HepG2 (cell line): ENCODE measurements around the gene HSD3B7. TPM values are rescaled to one million over a fixed set of nuclear protein-coding genes. Genes with fewer than 3 reads are reported as not detected.
A peak's percentile ranks its signal among the peaks of the same experiment; 100 is the strongest.

Experiments
- DNMT3B ChIP-seq: conservative IDR thresholded peaks from 2 replicates; pipeline ENCODE4 v1.6.1; 2016; ENCODE audit warnings: missing biosample characterization, control low read depth
- GLI4 ChIP-seq: sonication (generic); formaldehyde crosslinking; IDR thresholded peaks from 2 replicates; pipeline ENCODE4 v1.5.1; 2020; ENCODE audit warnings: missing genetic modification reagents, mild to moderate bottlenecking, moderate library complexity, borderline replicate concordance
- KDM5B ChIP-seq: sonication (generic); formaldehyde crosslinking; IDR thresholded peaks from 2 replicates; pipeline ENCODE4 v1.4.0; 2020; ENCODE audit warnings: missing genetic modification reagents, mild to moderate bottlenecking, borderline replicate concordance
- KLF13 ChIP-seq: sonication (generic); formaldehyde crosslinking; IDR thresholded peaks from 2 replicates; pipeline ENCODE4 v1.4.0; 2020; ENCODE audit warnings: mild to moderate bottlenecking, missing genetic modification reagents
- KMT2B ChIP-seq: IDR thresholded peaks from 2 replicates; pipeline ENCODE4 v1.6.1; 2016; ENCODE audit warnings: missing genetic modification reagents, missing compliant biosample characterization
- LBX2 ChIP-seq: sonication (generic); formaldehyde crosslinking; IDR thresholded peaks from 2 replicates; pipeline ENCODE4 v1.5.0; 2020; ENCODE audit warnings: missing genetic modification reagents, mild to moderate bottlenecking, borderline replicate concordance
- MIXL1 ChIP-seq: IDR thresholded peaks from 2 replicates; pipeline ENCODE4 v1.6.1; 2016
- PATZ1 ChIP-seq: sonication (generic); formaldehyde crosslinking; IDR thresholded peaks from 2 replicates; pipeline ENCODE4 v1.4.0; 2020; ENCODE audit warnings: missing genetic modification reagents
- PAX8 ChIP-seq: sonication (generic); formaldehyde crosslinking; IDR thresholded peaks from 2 replicates; pipeline ENCODE4 v1.8.0; 2022; ENCODE audit warnings: mild to moderate bottlenecking, missing genetic modification reagents, borderline replicate concordance
- RBFOX2 ChIP-seq: fragments of 200-400 bp; formaldehyde crosslinking; IDR thresholded peaks from 2 replicates; pipeline ENCODE4 v1.6.1; 2017; ENCODE audit warnings: low read depth, mild to moderate bottlenecking, low read length
- REL ChIP-seq: sonication (generic); formaldehyde crosslinking; conservative IDR thresholded peaks from 2 replicates; pipeline ENCODE4 v1.8.0; 2022; ENCODE audit warnings: mild to moderate bottlenecking, missing genetic modification reagents, moderate library complexity
- SCMH1 ChIP-seq: sonication (generic); formaldehyde crosslinking; IDR thresholded peaks from 2 replicates; pipeline ENCODE4 v1.9.0; 2021; ENCODE audit warnings: missing genetic modification reagents, mild to moderate bottlenecking, borderline replicate concordance
- SRSF1 ChIP-seq: fragments of 200-400 bp; formaldehyde crosslinking; optimal IDR thresholded peaks from 2 replicates; pipeline ENCODE3; 2017; ENCODE audit warnings: mild to moderate bottlenecking, low read depth, low read length, moderate library complexity
- TGIF2 ChIP-seq: IDR thresholded peaks from 2 replicates; pipeline ENCODE4 v1.6.1; 2016; ENCODE audit warnings: control low read depth, missing compliant biosample characterization
- ZBTB1 ChIP-seq: sonication (generic); formaldehyde crosslinking; IDR thresholded peaks from 2 replicates; pipeline ENCODE4 v1.4.0; 2020; ENCODE audit warnings: missing genetic modification reagents, borderline replicate concordance
- ZFYVE20 ChIP-seq: sonication (generic); formaldehyde crosslinking; IDR thresholded peaks from 2 replicates; pipeline ENCODE4 v1.8.0; 2023; ENCODE audit warnings: low read depth, mild to moderate bottlenecking, moderate library complexity, missing genetic modification reagents, borderline replicate concordance
- ZNF790 ChIP-seq: sonication (generic); formaldehyde crosslinking; IDR thresholded peaks from 2 replicates; pipeline ENCODE4 v1.8.0; 2022; ENCODE audit warnings: missing genetic modification reagents, mild to moderate bottlenecking, borderline replicate concordance
- ZNF800 ChIP-seq: sonication (generic); formaldehyde crosslinking; IDR thresholded peaks from 2 replicates; pipeline ENCODE4 v1.4.0; 2020; ENCODE audit warnings: missing genetic modification reagents
- polyA plus RNA-seq, 8 experiments: library from polyadenylated mRNA; depleted of rRNA in 3 of 8; stranded (reverse) in 7 of 8; unstranded in 1 of 8; fragments of >200 nt; fragmentation: Illumina TruSeq in 4 of 8; extraction: Trizol in 4 of 8; gene quantifications; 2 replicates each; pipeline versions ENCODE4 v1.2.1 to v1.2.3, GENCODE V29; 2011 to 2016; ENCODE audit warnings: low read depth in 4 of 8, missing spikeins in 1 of 8, mixed read lengths in 1 of 8; ENCODE audit not compliant: insufficient read depth in 1 of 8
- total RNA-seq, 5 experiments: library from RNA; depleted of rRNA; stranded (reverse); fragments of >200 nt; fragmentation: Illumina TruSeq; extraction: Trizol; gene quantifications; 2 replicates each; pipeline ENCODE4 v1.2.3, GENCODE V29; 2016; ENCODE audit warnings: low read depth in 1 of 5
- TF ChIP-seq, protein P1 (sequence below): sonication (generic); formaldehyde crosslinking; IDR thresholded peaks from 2 replicates; pipeline ENCODE4 v1.5.0; 2020; ENCODE audit warnings: mild to moderate bottlenecking, missing genetic modification reagents

The HSD3B7 gene
- total and polyA plus RNA-seq, 2 of the 13 experiments (the other 11 are each of a cell fraction or from before 2014, with no cell fraction given), result 32.9 to 69.7 TPM

DNA sequence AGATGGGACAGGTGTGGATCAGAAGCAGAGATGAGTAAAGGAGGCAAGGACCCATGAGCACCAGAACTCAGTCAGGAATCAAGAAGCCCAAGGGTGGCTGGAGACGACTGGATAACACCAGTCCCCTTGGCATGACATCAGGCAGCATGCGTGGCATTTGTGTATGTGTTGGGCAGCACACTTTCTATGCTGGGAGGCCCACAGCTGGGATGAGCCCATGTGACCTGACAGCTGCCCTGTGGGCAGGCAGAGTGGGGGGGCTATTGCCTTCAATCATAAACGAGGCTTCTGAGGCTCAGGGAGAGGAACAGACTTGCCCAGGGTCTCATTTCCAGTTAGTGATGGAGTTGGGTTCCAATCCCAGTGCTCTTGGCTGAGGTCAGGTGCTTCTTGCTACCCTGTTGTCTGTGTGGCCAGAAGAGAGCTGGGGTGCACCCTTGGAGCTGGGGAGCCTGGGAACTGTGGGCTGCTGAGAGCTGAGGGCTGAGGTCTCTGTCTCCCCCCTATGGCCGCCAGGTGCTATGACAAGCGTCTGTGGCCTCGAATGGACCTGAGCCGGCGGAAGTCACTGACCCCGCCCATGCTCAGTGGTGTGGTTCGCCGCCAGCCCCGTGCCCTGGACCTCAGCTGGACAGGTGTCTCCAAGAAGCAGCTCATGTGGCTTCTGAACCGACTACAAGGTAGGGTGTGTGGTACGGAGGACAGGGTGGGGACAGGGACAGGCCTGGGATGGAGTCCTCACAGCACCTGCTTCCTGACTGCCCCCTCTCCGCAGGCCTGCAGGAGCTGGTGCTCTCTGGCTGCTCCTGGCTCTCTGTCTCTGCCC is 43.2 kb upstream of the HSD3B7 start (continued):
- TF ChIP-seq SRSF1 (no peak), SCMH1 (no peak), TGIF2 (CRISPR knock-in tag) (peak; percentile 59), KMT2B (CRISPR knock-in tag) (no peak), KLF13 (CRISPR knock-in tag) (no peak), GLI4 (CRISPR knock-in tag) (no peak), ZBTB1 (no peak), RBFOX2 (peak; percentile 51), REL (no peak), KDM5B (CRISPR knock-in tag) (peak; percentile 54; the same call in 1 of the 2 replicates), MIXL1 (CRISPR knock-in tag) (no peak), ZNF790 (CRISPR knock-in tag) (0 out of 2 replicates have a peak, but pooled peaks have one; percentile 57), ZNF800 (CRISPR knock-in tag) (no peak), LBX2 (0 out of 2 replicates have a peak, but pooled peaks have one; percentile 58), PATZ1 (peak; percentile 68), PAX8 (CRISPR knock-in tag) (0 out of 2 replicates have a peak, but pooled peaks have one; percentile 59), DNMT3B (CRISPR knock-in tag) (no peak), ZFYVE20 (CRISPR knock-in tag) (no peak)
- TF ChIP-seq, protein P1, sequence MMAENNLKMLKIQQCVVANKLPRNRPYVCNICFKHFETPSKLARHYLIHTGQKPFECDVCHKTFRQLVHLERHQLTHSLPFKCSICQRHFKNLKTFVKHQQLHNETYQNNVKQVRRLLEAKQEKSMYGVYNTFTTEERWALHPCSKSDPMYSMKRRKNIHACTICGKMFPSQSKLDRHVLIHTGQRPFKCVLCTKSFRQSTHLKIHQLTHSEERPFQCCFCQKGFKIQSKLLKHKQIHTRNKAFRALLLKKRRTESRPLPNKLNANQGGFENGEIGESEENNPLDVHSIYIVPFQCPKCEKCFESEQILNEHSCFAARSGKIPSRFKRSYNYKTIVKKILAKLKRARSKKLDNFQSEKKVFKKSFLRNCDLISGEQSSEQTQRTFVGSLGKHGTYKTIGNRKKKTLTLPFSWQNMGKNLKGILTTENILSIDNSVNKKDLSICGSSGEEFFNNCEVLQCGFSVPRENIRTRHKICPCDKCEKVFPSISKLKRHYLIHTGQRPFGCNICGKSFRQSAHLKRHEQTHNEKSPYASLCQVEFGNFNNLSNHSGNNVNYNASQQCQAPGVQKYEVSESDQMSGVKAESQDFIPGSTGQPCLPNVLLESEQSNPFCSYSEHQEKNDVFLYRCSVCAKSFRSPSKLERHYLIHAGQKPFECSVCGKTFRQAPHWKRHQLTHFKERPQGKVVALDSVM (CRISPR knock-in tag), result no peak
